Liver (tissue), 9 donors: ENCODE data around the gene CCDC195. TPM values are rescaled to one million over a fixed set of nuclear protein-coding genes. Genes with fewer than 3 reads are reported as not detected.

Experiments used
- DNase-seq: peaks from one replicate; pipeline ENCODE4 v3.0.0-alpha.2; 2017; ENCODE audit warnings: low spot score
- H3K27ac ChIP-seq, 2 donors: one replicate each; pipeline ENCODE4 v1.7.0; 2013; ENCODE audit warnings: inconsistent platforms in 2 of 2, low read length in 2 of 2, control low read depth in 1 of 2, low read depth in 1 of 2, mild to moderate bottlenecking in 1 of 2
- H3K27me3 ChIP-seq, 4 donors: one replicate each; pipeline versions ENCODE4 v1.6.1 to v1.7.0; 2013; ENCODE audit warnings: low read length in 3 of 4, inconsistent platforms in 1 of 4, mild to moderate bottlenecking in 1 of 4, moderate library complexity in 1 of 4; ENCODE audit not compliant: control insufficient read depth in 4 of 4, insufficient read depth in 4 of 4
- H3K36me3 ChIP-seq, 4 donors: one replicate each; pipeline versions ENCODE4 v1.6.1 to v1.7.0; 2013; ENCODE audit warnings: low read length in 3 of 4, mild to moderate bottlenecking in 3 of 4, low read depth in 1 of 4, moderate library complexity in 1 of 4; ENCODE audit not compliant: control insufficient read depth in 4 of 4, insufficient read depth in 3 of 4
- H3K4me1 ChIP-seq, 4 donors: one replicate each; pipeline versions ENCODE4 v1.6.1 to v1.7.0; 2013; ENCODE audit warnings: low read length in 3 of 4, mild to moderate bottlenecking in 3 of 4, moderate library complexity in 1 of 4; ENCODE audit not compliant: control insufficient read depth in 4 of 4, insufficient read depth in 4 of 4
- H3K4me3 ChIP-seq, 3 donors: one replicate each; pipeline versions ENCODE4 v1.6.1 to v1.7.0; 2013; ENCODE audit warnings: low read length in 3 of 3, control low read depth in 1 of 3, low read depth in 1 of 3, mild to moderate bottlenecking in 1 of 3
- H3K9ac ChIP-seq, 2 donors: one replicate each; pipeline ENCODE4 v1.7.0; 2013; ENCODE audit warnings: low read length in 2 of 2, mild to moderate bottlenecking in 2 of 2, moderate library complexity in 2 of 2, control low read depth in 1 of 2, low read depth in 1 of 2
- H3K9me3 ChIP-seq, 4 donors: one replicate each; pipeline versions ENCODE4 v1.6.1 to v1.7.0; 2013; ENCODE audit warnings: low read length in 3 of 4; ENCODE audit not compliant: control insufficient read depth in 4 of 4
- ATF3 ChIP-seq: IDR thresholded peaks from 2 replicates; pipeline ENCODE4 v1.6.1; 2016; ENCODE audit warnings: antibody characterized with exemption
- CTCF ChIP-seq: fragments of 150-350 bp; IDR thresholded peaks from 2 replicates; pipeline ENCODE4 v1.5.1; 2017; ENCODE audit warnings: improper control_type of control experiment, low read depth, low read length; ENCODE audit not compliant: missing input control
- EGR1 ChIP-seq, 2 donors: IDR thresholded peaks; 2 replicates each; pipeline ENCODE4 v1.6.1; 2016 to 2018; ENCODE audit warnings: antibody characterized with exemption in 2 of 2, low read depth in 2 of 2
- FOXA1 ChIP-seq: IDR thresholded peaks from 2 replicates; pipeline ENCODE4 v1.6.1; 2016; ENCODE audit warnings: antibody characterized with exemption
- FOXA2 ChIP-seq: IDR thresholded peaks from 2 replicates; pipeline ENCODE4 v1.6.1; 2016; ENCODE audit warnings: antibody characterized with exemption
- GABPA ChIP-seq, 2 donors: IDR thresholded peaks in 1 of 2; conservative IDR thresholded peaks in 1 of 2; 2 replicates each; pipeline ENCODE4 v1.6.1; 2016; ENCODE audit warnings: antibody characterized with exemption in 2 of 2, mild to moderate bottlenecking in 1 of 2, moderate library complexity in 1 of 2
- HNF4A ChIP-seq, 2 donors: conservative IDR thresholded peaks; 2 replicates each; pipeline ENCODE4 v1.6.1; 2016; ENCODE audit warnings: antibody characterized with exemption in 2 of 2, mild to moderate bottlenecking in 2 of 2
- HNF4G ChIP-seq: IDR thresholded peaks from 2 replicates; pipeline ENCODE4 v1.6.1; 2016; ENCODE audit warnings: antibody characterized with exemption
- JUND ChIP-seq, 2 donors: IDR thresholded peaks; 2 replicates each; pipeline ENCODE4 v1.6.1; 2016; ENCODE audit warnings: antibody characterized with exemption in 2 of 2
- MAX ChIP-seq: IDR thresholded peaks from 2 replicates; pipeline ENCODE4 v1.6.1; 2016; ENCODE audit warnings: antibody characterized with exemption
- NR2F2 ChIP-seq: IDR thresholded peaks from 2 replicates; pipeline ENCODE4 v1.6.1; 2016; ENCODE audit warnings: antibody characterized with exemption
- RAD21 ChIP-seq, 2 donors: IDR thresholded peaks; 2 replicates each; pipeline ENCODE4 v1.6.1; 2016; ENCODE audit warnings: antibody characterized with exemption in 2 of 2, mild to moderate bottlenecking in 2 of 2
- REST ChIP-seq: IDR thresholded peaks from 2 replicates; pipeline ENCODE4 v1.6.1; 2016; ENCODE audit warnings: antibody characterized with exemption, mild to moderate bottlenecking
- RXRA ChIP-seq, 2 donors: IDR thresholded peaks; 2 replicates each; pipeline ENCODE4 v1.6.1; 2017 to 2018; ENCODE audit warnings: antibody characterized with exemption in 2 of 2, mild to moderate bottlenecking in 1 of 2
- SP1 ChIP-seq: IDR thresholded peaks from 2 replicates; pipeline ENCODE4 v1.6.1; 2018; ENCODE audit warnings: antibody characterized with exemption, mild to moderate bottlenecking
- TAF1 ChIP-seq: conservative IDR thresholded peaks from 2 replicates; pipeline ENCODE4 v1.6.1; 2016; ENCODE audit warnings: antibody characterized with exemption, mild to moderate bottlenecking
- YY1 ChIP-seq: IDR thresholded peaks from 2 replicates; pipeline ENCODE4 v1.6.1; 2016; ENCODE audit warnings: antibody characterized with exemption, mild to moderate bottlenecking
- ZBTB33 ChIP-seq: IDR thresholded peaks from 2 replicates; pipeline ENCODE4 v1.6.1; 2016; ENCODE audit warnings: antibody characterized with exemption
- WGBS: extraction: QIAGEN DNeasy Blood & Tissue Kit; methylation state at CpG from one replicate; pipeline ENCODE4 v1.1.7; 2013; 5-methylcytosine and 5-hydroxymethylcytosine counted together
- polyA plus RNA-seq, 2 donors: library from polyadenylated mRNA; stranded (reverse) in 1 of 2; unstranded in 1 of 2; fragments of 200-250 nt in 1 of 2; fragments of >200 nt in 1 of 2; fragmentation: Nextera tagmentation in 1 of 2; extraction: Ambion mirVana in 1 of 2; gene quantifications; one replicate each; pipeline versions ENCODE4 v1.2.1 to v1.2.3, GENCODE V29; 2013 to 2015
- total RNA-seq, 2 donors: library from RNA; depleted of rRNA; stranded (reverse); fragments of >200 nt; gene quantifications; one replicate each; pipeline ENCODE4 v1.2.3, GENCODE V29; 2014
- donor health status: healthy.
- donor health status: healthy.
- donor health status: healthy.
- donor health status: healthy.
- donor health status: healthy.

The CCDC195 gene
- total and polyA plus RNA-seq, 4 donors: not detected

GRCh38 chr2:224736227-224736626 lies 20.1 kb upstream of the CCDC195 start (continued):
- TF ChIP-seq CTCF (no peak), FOXA1 (no peak), ATF3 (no peak), MAX (no peak), EGR1 (IDR thresholded peaks at IDR 0.05; ENCODE audit: low read depth in 2 of 2) (no peak), RXRA (IDR thresholded peaks at IDR 0.05) (no peak), SP1 (no peak), GABPA (IDR thresholded peaks at IDR 0.05 in 1 of 2, conservative IDR thresholded peaks at IDR 0.05 in 1 of 2) (no peak), JUND (IDR thresholded peaks at IDR 0.05) (no peak), YY1 (no peak)

GRCh38 chr2:224734949-224735348 lies 18.8 kb upstream of the CCDC195 start:
- H3K36me3 ChIP-seq: no peaks in the 10 kb centered on the region
- 73% methylated on average over 1 of the region's 1 CpG for WGBS
- H3K27ac ChIP-seq: no peak overlapping the region
- H3K4me1 ChIP-seq: no peaks in the 10 kb centered on the region
- H3K4me3 ChIP-seq: no peak overlapping the region
- no peak overlapping the region for H3K9ac ChIP-seq
- no peak for DNase-seq
- H3K27me3 ChIP-seq: no peaks in the 10 kb centered on the region
- peaks cover 3 to 7% (median 5%) of the 10 kb centered on the region in 4 donors for H3K9me3 ChIP-seq
- TF ChIP-seq MAX (no peak), TAF1 (no peak), ATF3 (no peak), RAD21 (IDR thresholded peaks at IDR 0.05) (no peak), JUND (IDR thresholded peaks at IDR 0.05) (no peak), SP1 (no peak), RXRA (IDR thresholded peaks at IDR 0.05) (no peak), CTCF (no peak), HNF4A (conservative IDR thresholded peaks at IDR 0.05) (no peak), FOXA1 (no peak), FOXA2 (no peak), NR2F2 (no peak), GABPA (IDR thresholded peaks at IDR 0.05 in 1 of 2, conservative IDR thresholded peaks at IDR 0.05 in 1 of 2) (no peak), EGR1 (IDR thresholded peaks at IDR 0.05; ENCODE audit: low read depth in 2 of 2) (no peak), HNF4G (no peak), ZBTB33 (no peak), REST (no peak), YY1 (no peak)
